Measurements from ENCODE around the gene DHFR. TPM values are rescaled to one million over a fixed set of nuclear protein-coding genes. Genes with fewer than 3 reads are reported as not detected.

DHFR gene
- total and polyA plus RNA-seq, 9 of the 15 experiments (the other 6 are each of a cell fraction or from before 2014, with no cell fraction given): 45.6 to 176 (median 97.7) TPM

GRCh38 chr5:80654391-80655230 lies at the start of gene DHFR, which contains the start of gene MSH3 (continued):
- no peak for TF ChIP-seq CBX2 (IDR thresholded peaks at IDR 0.05; ENCODE audit: insufficient read depth, low read length, poor library complexity, severe bottlenecking)
- no peak for TF ChIP-seq ADNP (tag; IDR thresholded peaks at IDR 0.05)
- no peak for TF ChIP-seq ZNF445 (CRISPR knock-in tag; IDR thresholded peaks at IDR 0.05; ENCODE audit: low read depth)
- TF ChIP-seq GMEB1 (CRISPR knock-in tag; IDR thresholded peaks at IDR 0.05): peak; percentile 93
- peak; percentile 80 for TF ChIP-seq RBBP5 (IDR thresholded peaks at IDR 0.05; ENCODE audit: borderline replicate concordance, insufficient read depth, low read length, poor library complexity, severe bottlenecking)
- TF ChIP-seq E2F6 (IDR thresholded peaks at IDR 0.05; ENCODE audit: borderline replicate concordance in 1 of 2, extremely low read depth in 1 of 2, insufficient read depth in 1 of 2, insufficient read length in 1 of 2, low read depth in 1 of 2, low read length in 1 of 2, poor library complexity in 1 of 2, severe bottlenecking in 1 of 2): peak in 1 of 2 experiments; percentile 59
- no peak for TF ChIP-seq ZNF785 (CRISPR knock-in tag; IDR thresholded peaks at IDR 0.05)
- no peak for TF ChIP-seq SIRT6 (IDR thresholded peaks at IDR 0.05; ENCODE audit: low read depth, low read length)
- peak; percentile 98; the same call in 1 of the 2 replicates for TF ChIP-seq PHF8 (IDR thresholded peaks at IDR 0.05; ENCODE audit: borderline replicate concordance, low read length)
- TF ChIP-seq SIN3A (IDR thresholded peaks at IDR 0.05; ENCODE audit: borderline replicate concordance in 2 of 2, control insufficient read depth in 1 of 2, low read depth in 2 of 2, low read length in 2 of 2): peak; percentile 44 to 59; a peak in 2 of 4 replicates
- no peak for TF ChIP-seq ATF3 (IDR thresholded peaks at IDR 0.05)
- TF ChIP-seq ATF3 (CRISPR knock-in tag; conservative IDR thresholded peaks at IDR 0.05): no peak
- TF ChIP-seq RBFOX2 (IDR thresholded peaks at IDR 0.05; ENCODE audit: low read depth, low read length): peak; percentile 94
- no peak for TF ChIP-seq ZC3H11A (IDR thresholded peaks at IDR 0.05; ENCODE audit: low read depth, low read length)
- TF ChIP-seq ZNF589 (CRISPR knock-in tag; IDR thresholded peaks at IDR 0.05; ENCODE audit: low read depth): 0 out of 2 replicates have a peak, but pooled peaks have one; percentile 32
- peak; percentile 54 to 70 for TF ChIP-seq MAZ (CRISPR knock-in tag; conservative IDR thresholded peaks at IDR 0.05 in 1 of 2, IDR thresholded peaks at IDR 0.05 in 1 of 2)
- TF ChIP-seq ZNF431 (CRISPR knock-in tag; IDR thresholded peaks at IDR 0.05): no peak
- TF ChIP-seq GABPA (tag; conservative IDR thresholded peaks at IDR 0.05; ENCODE audit: low read depth): peak; percentile 87
- TF ChIP-seq HDAC8 (tag; IDR thresholded peaks at IDR 0.05): no peak
- TF ChIP-seq NRF1 (conservative IDR thresholded peaks at IDR 0.05 in 1 of 2, IDR thresholded peaks at IDR 0.05 in 1 of 2): peak in 1 of 2 experiments; percentile 41; a peak in 2 of 4 replicates
